Epidermal melanocyte (primary cell): Measurements from ENCODE around the gene WASHC3.
"Not testable (repeated sequence)": the region's sequence is repeated elsewhere in the genome, so short reads cannot be mapped to it uniquely, and the experiment has no call there.

Experiments
- DNase-seq: peaks from one replicate; pipeline ENCODE4 v3.0.0; 2011; ENCODE audit warnings: low spot score; ENCODE audit not compliant: insufficient read length

WASHC3 gene

GRCh38 chr12:102061560-102062418 is at the start of gene WASHC3:
WASHC3 (minus strand) TSS chr12:102061991; CDS start chr12:102061962, 29 bp downstream.
- DNase-seq: peak; percentile 77

GRCh38 chr12:102110782-102111181 is 49.0 kb upstream of the WASHC3 start:
- no peak for DNase-seq

- no peak for DNase-seq
Observed at GRCh38 chr12:102107970-102108369, 46.2 kb upstream of the WASHC3 start.

GRCh38 chr12:102106905-102107304 is 45.1 kb upstream of the WASHC3 start:
- no peak for DNase-seq

- no peak for DNase-seq
Observed at GRCh38 chr12:102096855-102097254, 35.1 kb upstream of the WASHC3 start.

DNA sequence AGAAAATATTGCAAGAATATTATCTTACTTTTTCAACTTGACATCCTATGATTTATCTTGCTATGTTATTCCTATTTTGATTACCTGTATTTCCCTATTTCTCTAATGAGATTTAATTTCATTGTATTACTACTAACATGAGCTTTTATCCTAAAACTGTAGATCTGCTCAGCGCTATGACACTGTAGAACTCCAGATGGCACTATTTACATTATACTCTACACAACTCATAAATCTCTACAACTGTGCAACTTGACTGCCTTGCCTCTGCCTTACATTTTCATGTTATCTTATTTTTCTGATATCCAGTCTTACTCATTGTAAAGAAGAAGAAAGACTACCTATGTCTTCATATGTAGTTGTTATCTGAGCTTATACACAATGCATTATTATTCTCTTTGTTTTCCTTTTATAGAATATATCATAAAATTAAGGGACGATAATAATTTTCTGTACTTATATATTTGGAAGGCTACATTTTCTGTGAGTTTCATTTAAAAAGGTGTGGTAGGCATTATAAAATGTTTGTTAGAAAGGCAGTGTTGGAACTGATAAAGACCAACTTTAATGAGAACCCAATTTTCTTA is 34.0 kb upstream of the WASHC3 start:
- DNase-seq: no peak

- DNase-seq: no peak
Observed at GRCh38 chr12:102093319-102093718, 31.5 kb upstream of the WASHC3 start.

DNA sequence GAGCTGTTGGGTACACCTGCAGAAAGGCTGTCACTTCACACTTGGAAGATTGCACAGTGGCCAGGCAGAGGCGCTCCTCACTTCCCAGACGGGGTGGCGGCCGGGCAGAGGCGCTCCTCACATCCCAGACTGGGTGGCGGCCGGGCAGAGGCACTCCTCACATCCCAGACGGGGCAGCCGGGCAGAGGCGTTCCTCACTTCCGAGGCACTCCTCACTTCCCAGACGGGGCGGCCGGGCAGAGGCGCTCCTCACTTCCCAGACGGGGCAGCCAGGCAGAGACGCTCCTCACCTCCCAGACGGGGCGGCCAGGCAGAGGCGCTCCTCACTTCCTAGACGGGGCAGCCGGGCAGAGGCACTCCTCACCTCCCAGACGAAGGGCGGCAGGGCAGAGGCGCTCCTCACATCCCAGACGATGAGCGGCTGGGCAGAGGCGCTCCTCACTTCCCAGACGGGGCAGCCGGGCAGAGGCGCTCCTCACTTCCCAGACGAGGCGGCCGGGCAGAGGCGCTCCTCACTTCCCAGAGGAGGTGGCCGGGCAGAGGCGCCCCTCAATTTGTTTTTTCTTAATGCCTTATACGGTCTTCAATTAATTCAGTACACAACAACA is 27.5 kb upstream of the WASHC3 start:
- not testable (repeated sequence) for DNase-seq

DNA sequence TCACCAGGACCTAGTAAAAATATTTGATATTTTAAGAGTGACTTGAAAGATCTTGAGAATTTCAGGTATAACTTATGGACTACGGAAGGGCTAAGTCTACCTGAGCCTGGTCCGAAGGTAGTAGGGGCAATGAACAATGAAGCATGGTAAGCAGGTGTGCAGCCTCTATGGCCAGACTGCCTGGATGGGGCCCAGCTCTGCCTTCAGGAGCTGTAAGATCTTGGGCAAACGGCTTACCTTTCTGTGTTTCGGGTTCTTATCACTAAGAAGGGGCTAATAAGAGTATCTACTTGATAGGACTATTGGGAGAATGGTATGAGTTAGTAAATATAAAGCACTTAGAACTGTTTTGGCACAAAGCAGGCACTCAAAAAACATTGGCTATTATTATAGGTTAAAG is 19.1 kb upstream of the WASHC3 start:
- no peak for DNase-seq

GRCh38 chr12:102072092-102072491 is 10.3 kb upstream of the WASHC3 start:
- not testable (repeated sequence) for DNase-seq

GRCh38 chr12:102069707-102070106 is 7.9 kb upstream of the WASHC3 start:
- no peak for DNase-seq

GRCh38 chr12:102067574-102068258 is 5.9 kb upstream of the WASHC3 start:
- no peak for DNase-seq

- no peak for DNase-seq
Observed at GRCh38 chr12:102064476-102064875, 2.7 kb upstream of the WASHC3 start.

DNA sequence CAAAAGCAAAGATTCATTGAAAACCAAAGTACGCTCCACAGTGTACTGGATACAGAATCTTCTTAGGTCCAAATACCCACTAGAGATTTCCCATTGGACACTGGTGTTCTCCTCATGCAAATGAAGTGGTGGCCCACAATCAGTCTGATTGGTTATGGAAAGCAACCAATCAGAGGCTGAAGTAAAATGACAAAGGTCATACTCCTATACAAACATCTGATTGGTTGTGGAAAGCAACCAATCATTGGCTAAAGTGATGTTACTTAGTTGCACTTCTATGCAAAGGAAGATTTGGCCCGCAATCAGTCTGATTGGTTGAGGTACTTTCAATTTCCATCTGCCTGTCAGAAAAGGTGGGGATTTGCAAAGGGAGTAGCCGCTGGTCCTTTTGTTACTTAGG is 1.3 kb upstream of the WASHC3 start:
- no peak for DNase-seq

GRCh38 chr12:102062419-102062806 is 622 bp upstream of the WASHC3 start:
- DNase-seq: no peak

DNA sequence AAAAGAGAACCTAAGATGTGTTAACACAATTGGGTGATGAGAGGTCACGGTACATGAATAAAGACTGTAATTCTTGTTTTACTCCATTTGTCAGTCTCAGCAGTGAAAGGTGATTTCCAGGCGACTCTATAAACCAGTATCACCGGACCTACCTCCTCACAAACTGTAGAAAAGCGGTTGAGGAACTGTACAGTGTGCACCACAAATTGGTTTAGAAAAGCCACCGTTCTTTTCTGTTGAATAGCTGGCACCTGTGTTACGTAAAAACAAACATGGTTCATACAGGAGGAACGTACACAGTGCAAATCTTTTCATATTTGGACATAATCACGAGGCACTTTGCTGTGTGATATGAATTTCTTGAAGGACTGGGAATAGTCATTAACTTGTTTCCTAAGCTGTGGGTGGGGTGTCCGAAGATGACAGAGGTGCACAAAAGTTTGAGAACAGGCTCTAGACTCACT is 663 bp downstream of the WASHC3 start:
- DNase-seq: no peak

DNA sequence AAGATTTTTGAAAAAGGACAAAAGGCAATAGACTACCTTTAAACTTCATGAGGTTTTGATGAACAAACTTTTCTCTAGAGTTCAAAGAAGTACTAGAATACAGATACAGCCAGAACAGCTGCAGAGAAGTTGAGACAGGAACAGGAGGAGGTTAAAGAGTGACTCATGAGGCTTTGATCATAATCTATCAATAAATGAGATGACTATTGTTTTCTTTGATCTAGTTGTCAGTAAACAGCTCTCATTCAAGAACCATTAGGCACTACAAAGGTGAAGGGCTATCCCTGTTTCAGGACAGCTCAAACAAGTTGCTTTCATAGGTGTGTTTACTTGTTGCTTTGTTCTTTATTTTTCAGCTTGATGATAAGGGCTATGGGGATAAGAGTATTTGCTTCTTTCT is 2.4 kb downstream of the WASHC3 start:
- no peak for DNase-seq

- DNase-seq: no peak
Observed at GRCh38 chr12:102054345-102054744, 7.4 kb downstream of the WASHC3 start.

- DNase-seq: no peak
Observed at GRCh38 chr12:102053062-102053349, 8.8 kb downstream of the WASHC3 start.

GRCh38 chr12:102052192-102053061 is 9.4 kb downstream of the WASHC3 start:
- no peak for DNase-seq

GRCh38 chr12:102051431-102051965 is 10.3 kb downstream of the WASHC3 start:
- no peak for DNase-seq
